CD4-positive, alpha-beta T cell treated with Interleukin-15 for 1 hour (primary cell): ENCODE results near the gene RAD9B.
"Not testable (repeated sequence)": the region's sequence is repeated elsewhere in the genome, so short reads cannot be mapped to it uniquely, and the experiment has no call there.

Experiments used
- DNase-seq: peaks from one replicate; pipeline ENCODE4 v3.0.0-alpha.2; 2020

RAD9B gene

GRCh38 chr12:110501752-110502738, at the start of gene RAD9B, which contains the start of gene VPS29:
Gene RAD9B (plus strand): TSS chr12:110502331. CDS start chr12:110502338, 7 bp downstream.
Gene VPS29 (minus strand): TSS chr12:110502111. CDS start chr12:110502051, 60 bp downstream.
- peak; percentile 99 for DNase-seq

GRCh38 chr12:110453569-110454296, 48.4 kb upstream of the RAD9B start:
- no peak for DNase-seq

GRCh38 chr12:110458756-110459155, 43.4 kb upstream of the RAD9B start:
- DNase-seq, result no peak

DNA sequence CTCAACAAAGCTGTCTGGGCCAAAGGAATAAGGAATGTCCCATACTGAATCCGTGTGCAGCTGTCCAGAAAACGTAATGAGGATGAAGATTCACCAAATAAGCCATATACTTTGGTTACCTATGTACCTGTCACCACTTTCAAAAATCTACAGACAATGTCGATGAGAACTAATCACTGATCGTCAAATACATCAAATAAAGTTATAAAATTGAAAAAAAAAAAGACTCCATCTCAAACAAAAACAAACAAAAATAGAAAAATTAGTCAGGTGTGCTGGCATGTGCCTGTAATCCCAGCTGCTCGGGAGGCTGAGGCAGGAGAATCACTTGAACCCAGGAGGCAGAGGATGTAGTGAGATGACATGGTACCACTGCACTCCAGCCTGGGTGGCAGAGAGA, 40.9 kb upstream of the RAD9B start:
- not testable (repeated sequence) for DNase-seq

DNA sequence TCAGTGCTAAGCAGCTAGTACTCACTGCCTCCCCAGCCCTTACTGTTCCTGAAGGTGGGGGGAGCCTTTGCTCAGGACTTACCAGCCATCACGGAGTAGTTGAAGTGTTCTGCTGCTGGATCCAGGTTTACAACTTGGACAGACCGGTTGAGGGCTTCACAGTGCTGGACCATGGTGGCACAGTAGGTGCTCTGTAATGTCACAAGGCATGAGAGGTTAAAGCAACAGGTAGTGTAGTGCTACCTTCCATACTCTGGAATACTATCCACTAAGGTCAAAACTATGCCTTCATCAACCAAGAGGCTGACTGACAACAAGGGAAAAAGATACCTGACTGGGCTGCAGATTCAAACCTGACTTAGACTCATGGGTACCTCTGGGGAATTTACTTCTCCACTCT, 37.1 kb upstream of the RAD9B start:
- DNase-seq, result no peak

GRCh38 chr12:110465765-110466164, 36.4 kb upstream of the RAD9B start:
- not testable (repeated sequence) for DNase-seq

DNA sequence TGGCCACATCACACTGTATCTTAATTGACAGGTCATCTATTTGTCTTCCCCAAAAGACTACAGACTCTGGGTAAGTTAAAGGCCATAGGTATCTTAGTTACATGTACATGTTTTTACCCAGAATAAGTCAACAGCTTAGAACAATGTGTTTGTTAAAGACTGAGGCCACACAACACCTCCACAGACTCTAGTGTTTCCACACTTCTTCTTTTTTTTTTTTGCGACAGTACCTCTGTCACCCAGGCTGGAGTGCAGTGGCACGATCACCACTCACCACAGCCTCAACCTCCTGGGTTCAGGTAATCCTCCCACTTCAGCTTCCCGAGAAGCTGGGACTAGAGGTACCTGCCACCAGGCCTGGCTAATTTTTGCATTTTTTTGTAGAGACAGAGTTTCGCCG, 35.3 kb upstream of the RAD9B start:
- no peak for DNase-seq

GRCh38 chr12:110467847-110468213, 34.3 kb upstream of the RAD9B start:
- DNase-seq, result no peak

GRCh38 chr12:110468214-110469048, 33.7 kb upstream of the RAD9B start, which contains the start of the genes FAM216A and GPN3:
Gene FAM216A (plus strand): TSS chr12:110468845. CDS start chr12:110468876, 31 bp downstream.
Gene GPN3 (minus strand): TSS chr12:110468257. CDS start chr12:110468203, 54 bp downstream.
- peak; percentile 95 for DNase-seq

DNA sequence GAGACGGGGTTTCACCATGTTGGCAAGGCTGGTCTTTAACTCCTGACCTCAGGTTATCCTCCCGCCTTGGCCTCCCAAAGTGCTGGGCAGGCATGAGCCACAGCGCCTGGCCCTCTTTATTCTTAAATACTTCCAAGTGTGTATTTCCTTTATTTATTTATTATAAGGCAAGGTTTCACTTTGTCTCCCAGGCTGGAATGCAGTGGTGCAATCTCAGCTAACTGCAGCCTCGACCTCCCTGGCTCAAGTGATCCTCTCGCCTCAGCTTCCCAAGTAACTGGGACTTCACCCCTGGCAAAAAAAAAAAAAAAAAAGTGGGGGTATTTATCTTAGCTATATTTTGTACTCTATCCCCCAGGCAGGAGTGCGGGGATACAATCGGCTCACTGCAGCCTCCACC, 26.7 kb upstream of the RAD9B start:
- no peak for DNase-seq

DNA sequence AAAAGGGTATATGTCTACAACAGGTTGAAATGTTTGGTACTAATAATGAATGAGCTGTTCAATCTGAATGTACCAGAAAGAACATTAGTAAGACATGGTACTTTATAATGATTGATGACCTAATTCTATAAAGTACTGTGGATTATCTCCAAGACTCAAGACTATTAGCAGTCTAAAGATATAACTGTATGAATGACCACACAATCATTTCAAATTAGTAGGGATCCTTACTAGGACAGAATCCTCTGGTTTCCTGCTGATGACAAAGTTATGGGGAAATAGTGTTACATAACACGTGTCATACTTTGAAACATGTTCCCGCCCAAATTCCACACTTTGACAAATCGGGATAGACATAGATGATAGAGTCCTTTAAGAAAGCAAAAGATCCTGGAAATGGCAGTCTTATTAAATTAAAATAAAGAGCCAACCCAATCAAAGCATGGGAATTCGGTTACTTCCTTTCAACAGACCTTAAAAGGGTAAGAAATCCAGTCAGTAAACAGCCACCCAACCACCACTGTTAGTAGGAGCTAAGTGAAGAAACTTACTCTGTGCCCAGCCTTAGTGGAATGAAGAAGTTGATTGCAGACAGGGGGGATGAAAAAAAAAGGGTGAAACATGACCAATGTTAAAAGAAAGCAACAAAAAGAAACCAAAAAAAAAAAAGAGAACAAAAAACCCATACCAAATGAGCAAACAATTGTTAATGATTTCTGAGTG, 3.0 kb upstream of the RAD9B start:
- no peak for DNase-seq

GRCh38 chr12:110501399-110501751, 756 bp upstream of the RAD9B start:
- DNase-seq, result no peak

- no peak for DNase-seq
These were observed 1.3 kb downstream of the RAD9B start for GRCh38 chr12:110503432-110503831.

GRCh38 chr12:110505332-110505731, 3.2 kb downstream of the RAD9B start:
- DNase-seq, result no peak

DNA sequence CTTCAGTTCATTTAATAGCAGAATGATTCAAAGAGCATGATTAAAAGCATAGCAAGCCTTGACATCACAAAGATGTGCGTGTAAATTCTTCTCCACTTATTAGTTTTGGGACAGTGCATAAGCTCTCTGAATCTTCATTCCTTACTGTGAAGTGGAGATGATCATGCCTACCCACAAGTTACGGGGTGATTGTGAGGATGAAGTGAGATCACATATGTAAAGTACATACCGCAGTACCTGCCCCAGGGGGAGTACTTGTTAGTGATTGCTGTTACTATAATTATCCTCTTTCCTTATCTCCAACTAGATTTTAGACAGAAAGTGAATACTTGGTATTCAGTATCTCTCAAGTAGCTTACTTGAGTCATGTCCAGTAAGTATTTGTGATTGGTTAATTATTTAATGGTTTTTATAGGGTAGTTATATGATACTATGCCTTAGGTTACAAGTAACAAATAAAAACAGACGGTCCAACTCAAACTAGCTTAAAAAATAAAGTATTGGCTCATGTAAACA, 6.0 kb downstream of the RAD9B start:
- DNase-seq, result no peak

GRCh38 chr12:110513842-110514241, 11.7 kb downstream of the RAD9B start:
- no peak for DNase-seq

DNA sequence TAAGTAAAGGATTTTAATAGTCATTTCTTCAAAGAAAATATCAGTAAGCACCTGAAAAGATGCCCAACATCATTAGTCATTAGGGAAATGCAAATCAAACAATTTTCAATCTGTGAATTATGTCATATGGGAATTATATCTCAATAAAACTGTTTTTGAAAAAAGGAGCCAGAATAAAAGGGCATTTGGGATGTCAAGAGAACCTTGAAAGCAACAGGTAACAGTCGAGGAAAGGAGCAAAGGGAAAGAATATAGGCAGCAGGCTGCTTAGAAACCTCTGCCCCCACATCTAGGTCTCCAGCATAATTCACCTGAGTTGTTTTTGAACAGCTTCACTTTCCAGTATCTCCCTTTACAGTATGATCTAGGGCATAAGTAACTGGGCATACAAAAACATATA, 12.2 kb downstream of the RAD9B start:
- no peak for DNase-seq

GRCh38 chr12:110516995-110517394, 14.9 kb downstream of the RAD9B start:
- DNase-seq, result no peak

- DNase-seq, result not testable (repeated sequence)
These were observed 15.9 kb downstream of the RAD9B start for GRCh38 chr12:110518014-110518413.

GRCh38 chr12:110520876-110521712, 19.0 kb downstream of the RAD9B start:
- DNase-seq, result not testable (repeated sequence)
